ENCODE measurements around the gene PRPF38A. TPM values are rescaled to one million over a fixed set of nuclear protein-coding genes. Genes with fewer than 3 reads are reported as not detected.

The PRPF38A gene
- 18.1 to 20.2 TPM (median 19.8 TPM) in 5 replicates for total RNA-seq (2022; extraction: Qiagen RNA extraction)

DNA sequence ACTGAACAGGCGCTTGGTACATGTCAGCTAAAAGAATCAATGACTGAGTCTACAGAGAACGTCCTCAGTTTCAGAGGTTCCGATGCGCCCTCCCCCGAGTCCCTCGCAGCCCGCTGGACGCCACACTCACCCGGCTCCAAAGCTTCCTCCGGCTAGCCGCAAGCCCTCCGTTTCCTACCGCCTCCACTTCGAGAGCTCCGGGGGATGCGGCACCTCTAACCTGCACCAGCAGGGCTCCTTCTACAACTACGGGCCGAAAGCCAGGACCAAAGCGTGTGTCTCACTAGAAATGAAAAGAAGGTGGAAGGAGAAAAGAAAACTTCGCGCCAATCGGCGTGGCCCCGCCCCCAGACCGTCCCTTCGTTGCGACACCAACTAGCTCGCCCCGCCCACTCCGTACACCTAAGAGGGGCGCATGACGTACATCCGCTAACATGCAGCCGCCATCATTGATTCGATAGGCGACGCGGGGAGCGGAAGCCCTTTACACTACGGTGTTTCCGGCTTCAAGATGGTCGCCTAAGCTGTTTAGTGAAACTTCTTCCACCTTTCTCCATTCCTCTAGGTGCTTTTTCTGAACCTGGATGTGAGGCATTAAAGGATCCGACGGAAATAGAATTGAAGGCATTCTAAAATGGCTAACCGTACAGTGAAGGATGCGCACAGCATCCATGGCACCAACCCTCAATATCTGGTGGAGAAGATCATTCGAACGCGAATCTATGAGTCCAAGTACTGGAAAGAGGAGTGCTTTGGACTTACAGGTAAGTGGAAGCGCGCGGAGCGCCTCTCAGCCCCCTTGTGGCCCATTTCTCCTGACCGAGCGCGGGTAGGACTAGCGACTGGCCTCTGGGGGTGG lies at the start of gene PRPF38A, which contains the start of gene ORC1:
TSS of gene PRPF38A (plus strand) at position 487 of the 859 bp plus-strand sequence. CDS start at position 635, 148 bp downstream.
TSS of gene ORC1 (minus strand) at position 308 of the 859 bp plus-strand sequence. CDS start 2,200 bp downstream, outside the sequence.

GRCh38 chr1:52365746-52366516 lies 38.5 kb upstream of the PRPF38A start, which contains the start of gene CC2D1B:
Gene CC2D1B, minus strand, starts transcription at chr1:52366205. Its CDS starts 1,585 bp downstream, at chr1:52364620.

Other genes with a start within 250 kb of the PRPF38A start
- gene CC2D1B, start 38.4 kb upstream of the PRPF38A start, total RNA-seq (2022; extraction: Qiagen RNA extraction) = 14.3 to 18.1 TPM (median 17.8 TPM) in 5 replicates
- gene ORC1, start 179 bp upstream of the PRPF38A start, total RNA-seq (2022; extraction: Qiagen RNA extraction) = 18.0 to 19.7 TPM (median 18.6 TPM) in 5 replicates
- gene TUT4, start 148.5 kb downstream of the PRPF38A start, total RNA-seq (2022; extraction: Qiagen RNA extraction) = 15.3 to 23.2 TPM (median 16.5 TPM) in 5 replicates
- gene GPX7, start 197.8 kb downstream of the PRPF38A start, total RNA-seq (2022; extraction: Qiagen RNA extraction) = not detected in 5 replicates
- gene SHISAL2A, start 228.6 kb downstream of the PRPF38A start, total RNA-seq (2022; extraction: Qiagen RNA extraction) = 0.12 to 0.31 TPM (median 0.21 TPM) in 3 of 5 replicates, not detected in the others

All from A549 treated with CORT108297 at 1 μM for 4 hours (cell line).